Esophagus squamous epithelium (tissue), 5 donors: ENCODE data around the gene SCAF8. TPM values are rescaled to one million over a fixed set of nuclear protein-coding genes. Genes with fewer than 3 reads are reported as not detected.
"Not testable (repeated sequence)": the region's sequence is repeated elsewhere in the genome, so short reads cannot be mapped to it uniquely, and the experiment has no call there.

ENCODE experiments used
- DNase-seq: peaks from one replicate; lab custom pipeline; 2025; lab: John Stamatoyannopoulos, UW
- H3K27ac ChIP-seq, 4 donors: fragments of 200-600 bp; sonication (generic); one replicate each; pipeline ENCODE4 v1.5.1; 2016 to 2019; ENCODE audit warnings: mild to moderate bottlenecking in 1 of 4
- H3K27me3 ChIP-seq, 4 donors: fragments of 200-600 bp; sonication (generic); 1 replicate in 3 of 4; 2 replicates in 1 of 4; pipeline versions ENCODE4 v1.5.1 to v1.6.0; 2017 to 2021; ENCODE audit warnings: antibody characterized with exemption in 1 of 4
- H3K36me3 ChIP-seq, 3 donors: fragments of 200-600 bp; sonication (generic); one replicate each; pipeline ENCODE4 v1.5.1; 2016 to 2019
- H3K4me1 ChIP-seq, 3 donors: fragments of 200-600 bp; sonication (generic); one replicate each; pipeline ENCODE4 v1.5.1; 2017 to 2019
- H3K4me3 ChIP-seq, 4 donors: fragments of 200-600 bp; sonication (generic); 1 replicate in 3 of 4; 2 replicates in 1 of 4; pipeline ENCODE4 v1.5.1; 2016 to 2019; ENCODE audit warnings: mild to moderate bottlenecking in 2 of 4, moderate library complexity in 1 of 4
- H3K9me3 ChIP-seq, 3 donors: fragments of 200-600 bp; sonication (generic); one replicate each; pipeline ENCODE4 v1.5.1; 2016 to 2019
- POLR2A ChIP-seq, 4 donors: fragments of 450-650 bp; IDR thresholded peaks; one replicate each; pipeline ENCODE4 v1.6.1; 2017; ENCODE audit warnings: antibody characterized with exemption in 4 of 4, mild to moderate bottlenecking in 4 of 4, moderate library complexity in 3 of 4
- whole genome bisulfite sequencing, 2 donors: methylation state at CpG; one replicate each; pipeline ENCODE4 v1.1.5; 2018; 5-methylcytosine and 5-hydroxymethylcytosine counted together
- intact Hi-C: fragments of 100-400 bp; cut with DNase I; formaldehyde crosslinking; loops from one replicate; pipeline ENCODE4 v1.15.0; 2022
- total RNA-seq, 4 donors: library from RNA; depleted of rRNA; stranded (reverse); fragments of >200 nt; gene quantifications; one replicate each; pipeline ENCODE4 v1.1.0, GENCODE V29; 2016
- TF ChIP-seq, protein P1 (sequence below), 6 experiments: fragments of 450-650 bp in 4 of 6; fragments of 200-600 bp in 2 of 6; sonication (generic) in 2 of 6; IDR thresholded peaks; one replicate each; pipeline ENCODE4 v1.5.1; 2016 to 2019; ENCODE audit warnings: antibody characterized with exemption in 6 of 6, mild to moderate bottlenecking in 4 of 6, moderate library complexity in 4 of 6
- donor health status: DM: yes; HTN: yes; CAD: no.

The SCAF8 gene
- total RNA-seq, 4 donors from 2014 or later, result 14.8 to 31.3 (median 20.5) TPM

DNA sequence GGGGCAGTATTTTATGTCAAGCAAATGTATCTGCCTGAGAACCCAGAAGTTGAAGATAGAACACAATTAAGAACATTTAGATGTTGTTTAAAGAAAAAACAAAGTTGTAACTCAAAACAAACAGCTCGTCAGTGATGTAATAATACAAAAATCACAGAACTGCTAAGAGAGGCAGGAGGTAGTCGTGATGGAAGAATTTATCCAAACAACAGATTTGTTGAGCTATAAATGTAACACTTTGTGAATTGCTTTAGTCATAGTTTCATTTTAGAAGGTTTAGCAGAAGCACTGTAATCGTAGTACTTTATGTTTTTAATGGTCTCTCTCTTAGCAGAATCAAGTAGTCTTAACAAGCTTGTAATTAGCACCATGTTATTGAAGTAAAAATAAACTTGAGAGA lies 73.6 kb downstream of the SCAF8 start:
- Histone ChIP-seq H3K27ac (no peak overlapping the region), H3K9me3 (no peaks in the 10 kb centered on the region), H3K4me3 (no peak overlapping the region), H3K27me3 (no peaks in the 10 kb centered on the region), H3K36me3 (peaks cover 3 to 93% (median 4%) of the 10 kb centered on the region in 3 donors), H3K4me1 (no peaks in the 10 kb centered on the region)
- intact Hi-C loops, result loop anchor here (10.0 kb wide), 2 partner anchors 72 to 132 kb away; partner anchors contain the start of gene SCAF8
- no peak for TF ChIP-seq POLR2A (IDR thresholded peaks at IDR 0.05)
- TF ChIP-seq, protein P1, sequence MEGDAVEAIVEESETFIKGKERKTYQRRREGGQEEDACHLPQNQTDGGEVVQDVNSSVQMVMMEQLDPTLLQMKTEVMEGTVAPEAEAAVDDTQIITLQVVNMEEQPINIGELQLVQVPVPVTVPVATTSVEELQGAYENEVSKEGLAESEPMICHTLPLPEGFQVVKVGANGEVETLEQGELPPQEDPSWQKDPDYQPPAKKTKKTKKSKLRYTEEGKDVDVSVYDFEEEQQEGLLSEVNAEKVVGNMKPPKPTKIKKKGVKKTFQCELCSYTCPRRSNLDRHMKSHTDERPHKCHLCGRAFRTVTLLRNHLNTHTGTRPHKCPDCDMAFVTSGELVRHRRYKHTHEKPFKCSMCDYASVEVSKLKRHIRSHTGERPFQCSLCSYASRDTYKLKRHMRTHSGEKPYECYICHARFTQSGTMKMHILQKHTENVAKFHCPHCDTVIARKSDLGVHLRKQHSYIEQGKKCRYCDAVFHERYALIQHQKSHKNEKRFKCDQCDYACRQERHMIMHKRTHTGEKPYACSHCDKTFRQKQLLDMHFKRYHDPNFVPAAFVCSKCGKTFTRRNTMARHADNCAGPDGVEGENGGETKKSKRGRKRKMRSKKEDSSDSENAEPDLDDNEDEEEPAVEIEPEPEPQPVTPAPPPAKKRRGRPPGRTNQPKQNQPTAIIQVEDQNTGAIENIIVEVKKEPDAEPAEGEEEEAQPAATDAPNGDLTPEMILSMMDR (IDR thresholded peaks at IDR 0.05), result no peak
- DNase-seq, result no peak
- 66 to 71% methylated on average over 3 of the region's 3 CpGs for WGBS, 2 donors

DNA sequence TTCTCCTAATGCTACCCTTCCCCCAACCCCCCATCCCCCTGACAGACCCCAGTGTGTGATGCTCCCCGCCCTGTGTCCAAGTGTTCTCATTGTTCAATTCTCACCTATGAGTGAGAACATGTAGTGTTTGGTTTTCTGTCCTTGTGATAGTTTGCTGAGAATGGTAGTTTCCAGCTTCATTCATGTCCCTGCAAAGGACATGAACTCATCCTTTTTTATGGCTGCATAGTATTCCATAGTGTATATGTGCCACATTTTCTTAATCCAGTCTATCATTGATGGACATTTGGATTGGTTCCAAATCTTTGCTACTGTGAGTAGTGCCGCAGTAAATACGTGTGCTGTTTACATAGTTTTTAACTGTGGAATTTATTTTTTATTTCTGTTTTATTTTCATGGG lies 78.4 kb downstream of the SCAF8 start:
- 85 to 91% methylated on average over 3 of the region's 3 CpGs for WGBS, 2 donors

DNA sequence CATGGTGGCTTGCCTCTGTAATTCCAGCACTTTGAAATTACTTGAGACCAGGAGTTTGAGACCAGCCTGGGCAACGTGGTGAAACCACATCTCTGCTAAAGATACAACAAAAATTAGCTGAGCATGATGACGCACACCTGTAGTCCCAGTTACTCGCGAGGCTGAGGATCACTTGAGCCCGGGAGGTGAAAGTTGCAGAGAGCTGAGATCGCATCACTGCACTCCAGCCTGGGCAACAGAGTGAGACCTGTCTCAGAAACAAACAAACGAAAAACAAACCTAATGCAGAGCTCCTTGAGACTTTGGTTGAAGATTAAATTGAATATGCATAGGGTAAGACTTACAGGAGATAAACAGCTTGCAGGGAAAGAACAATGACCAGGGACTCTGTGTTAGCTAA lies 80.8 kb downstream of the SCAF8 start:
- TF ChIP-seq, protein P1 (IDR thresholded peaks at IDR 0.05), result no peak
- no peaks in the 10 kb centered on the region for H3K4me1 ChIP-seq
- 82 to 92% methylated on average over 7 of the region's 7 CpGs for WGBS, 2 donors
- no peak overlapping the region for H3K27ac ChIP-seq
- H3K36me3 ChIP-seq, result peaks cover 15 to 100% (median 16%) of the 10 kb centered on the region in 3 donors
- no peak for DNase-seq
- intact Hi-C loops, result no loop called here
- H3K27me3 ChIP-seq, result no peaks in the 10 kb centered on the region
- no peaks in the 10 kb centered on the region for H3K9me3 ChIP-seq
- no peak overlapping the region for H3K4me3 ChIP-seq

More for the DNA sequence above, 78.4 kb downstream of the SCAF8 start:
- H3K27ac ChIP-seq, H3K27me3 ChIP-seq, H3K9me3 ChIP-seq, intact Hi-C loops, DNase-seq, H3K4me1 ChIP-seq, H3K4me3 ChIP-seq: not testable (repeated sequence)
- H3K36me3 ChIP-seq, result peaks cover 11 to 100% (median 15%) of the 10 kb centered on the region in 3 donors

DNA sequence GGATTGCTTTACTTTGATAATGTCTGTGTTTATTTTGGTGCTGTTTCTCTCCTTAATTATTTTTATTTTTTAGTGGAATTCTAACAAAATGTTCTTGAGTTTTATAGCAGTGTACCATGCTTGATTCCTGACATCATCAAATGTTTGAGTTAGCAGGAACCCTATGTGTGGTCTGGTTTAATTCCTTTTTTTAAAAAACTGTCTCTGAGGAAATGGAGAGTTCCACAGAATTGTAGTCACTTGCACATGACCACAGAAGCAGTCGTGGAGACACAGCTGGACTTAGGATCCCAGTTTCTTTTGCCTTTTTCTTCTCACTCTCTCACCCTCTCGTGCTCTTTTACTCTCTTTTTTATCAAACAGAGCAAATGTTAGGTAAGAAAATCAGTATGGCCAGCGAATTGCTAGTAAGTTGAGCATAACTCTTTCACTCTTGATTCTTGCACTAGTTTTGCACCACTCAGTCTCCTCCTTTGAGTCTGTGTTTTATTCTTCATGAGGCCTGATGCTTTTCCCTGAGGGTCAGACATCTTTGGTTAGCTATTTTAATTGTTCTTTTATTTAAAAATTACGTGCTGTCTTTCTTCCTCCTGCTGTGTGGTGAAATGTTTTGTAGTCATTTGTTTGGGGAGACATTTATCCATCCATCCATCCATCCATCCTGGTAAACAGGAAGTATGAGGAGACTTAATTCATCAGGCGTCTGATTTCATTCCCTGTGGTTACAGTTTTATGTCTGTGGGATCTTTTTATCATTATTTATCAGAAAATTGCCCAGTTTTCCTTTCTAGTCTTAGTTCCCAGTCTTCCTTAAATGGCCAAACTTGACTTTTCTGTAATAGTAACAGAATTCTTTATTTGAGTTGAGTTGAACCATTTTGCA lies 83.0 kb downstream of the SCAF8 start:
- Histone ChIP-seq H3K36me3 (peaks cover 13 to 100% (median 15%) of the 10 kb centered on the region in 3 donors), H3K27me3 (no peaks in the 10 kb centered on the region), H3K4me3 (no peak overlapping the region), H3K4me1 (no peaks in the 10 kb centered on the region), H3K27ac (no peak overlapping the region), H3K9me3 (no peaks in the 10 kb centered on the region)
- TF ChIP-seq, protein P1 (IDR thresholded peaks at IDR 0.05), result no peak
- no peak for TF ChIP-seq POLR2A (IDR thresholded peaks at IDR 0.05)
- intact Hi-C loops, result no loop called here
- 74 to 79% methylated on average over 5 of the region's 5 CpGs for WGBS, 2 donors
- DNase-seq, result no peak

DNA sequence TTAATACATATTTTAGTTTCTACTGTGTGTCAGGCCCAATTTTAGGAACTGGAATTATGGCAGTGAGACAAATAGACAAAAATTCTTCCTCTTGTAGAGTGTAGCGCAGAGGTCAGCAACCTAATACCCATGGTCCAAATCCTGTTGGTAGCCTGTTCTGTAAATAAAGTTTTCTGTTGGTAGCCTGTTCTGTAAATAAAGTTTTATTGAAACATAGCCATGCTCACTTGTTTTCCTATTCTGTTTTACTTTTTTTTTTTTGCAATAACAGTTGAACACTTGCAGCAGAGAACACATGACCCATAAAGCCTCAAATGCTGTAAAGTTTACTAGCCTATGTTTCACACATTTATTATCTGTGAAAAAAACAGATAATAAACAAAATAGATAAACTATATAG lies 87.9 kb downstream of the SCAF8 start:
- Histone ChIP-seq H3K4me1 (peaks cover 0 to 12% (median 0%) of the 10 kb centered on the region in 3 donors), H3K9me3 (no peaks in the 10 kb centered on the region), H3K27me3 (no peaks in the 10 kb centered on the region), H3K36me3 (peaks cover 0 to 100% (median 5%) of the 10 kb centered on the region in 3 donors), H3K27ac (no peak overlapping the region), H3K4me3 (no peak overlapping the region)
- 92 to 100% methylated on average over 1 of the region's 1 CpG for WGBS, 2 donors
- DNase-seq, result no peak
- intact Hi-C loops, result no loop called here
- TF ChIP-seq, protein P1 (IDR thresholded peaks at IDR 0.05), result no peak
- TF ChIP-seq POLR2A (IDR thresholded peaks at IDR 0.05), result no peak
